Middle frontal gyrus (tissue), 1 donor: ENCODE results near the gene ERN2.
"Not testable (repeated sequence)": the region's sequence is repeated elsewhere in the genome, so short reads cannot be mapped to it uniquely, and the experiment has no call there.

Experiments used
- DNase-seq: peaks from one replicate; pipeline ENCODE4 v3.0.0-alpha.2; 2015; ENCODE audit warnings: low spot score; ENCODE audit errors: extremely low spot score

ERN2 gene

GRCh38 chr16:23722613-23723240, 9.7 kb upstream of the ERN2 start:
- not testable (repeated sequence) for DNase-seq

DNA sequence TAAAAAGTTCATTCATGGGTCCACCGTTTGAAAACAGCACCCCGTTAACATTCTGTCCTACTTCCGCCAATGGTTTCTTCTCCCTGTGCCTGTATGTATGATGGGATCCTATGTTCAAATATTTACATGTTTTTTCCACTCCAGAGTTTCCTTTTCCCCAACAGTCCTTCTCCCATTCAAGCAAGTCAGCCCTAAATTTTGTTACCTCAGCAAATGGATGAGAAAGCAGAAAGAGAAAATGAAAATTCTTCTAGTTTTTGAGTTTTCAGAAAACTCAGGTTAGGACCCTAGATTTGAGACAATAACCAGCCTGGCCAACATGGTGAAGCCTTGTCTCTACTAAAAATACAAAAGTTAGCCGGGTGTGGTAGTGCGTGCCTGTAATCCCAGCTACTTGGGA, 3.5 kb upstream of the ERN2 start:
- DNase-seq, result no peak

DNA sequence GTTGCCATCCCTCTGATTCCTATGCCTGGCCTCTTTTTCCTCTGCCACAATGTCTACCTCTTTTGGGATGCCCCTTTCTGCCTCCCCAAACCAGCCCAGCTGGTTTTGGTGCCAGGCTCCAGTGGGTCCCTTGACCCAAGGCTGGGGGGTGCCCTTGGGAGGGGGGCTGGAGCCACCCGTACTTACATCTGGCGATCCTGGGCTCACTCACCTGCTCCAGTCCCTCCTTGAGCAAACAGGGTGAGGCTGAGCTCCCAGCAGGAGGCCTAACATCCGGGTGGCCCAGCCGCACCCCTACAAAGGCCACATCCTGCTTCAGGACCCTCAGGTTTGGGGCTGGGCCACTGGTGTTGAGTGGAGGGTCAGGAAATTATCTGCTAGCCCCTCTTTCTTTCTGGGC, 1.2 kb downstream of the ERN2 start:
- no peak for DNase-seq

GRCh38 chr16:23710504-23710903, 2.5 kb downstream of the ERN2 start:
- DNase-seq, result no peak

DNA sequence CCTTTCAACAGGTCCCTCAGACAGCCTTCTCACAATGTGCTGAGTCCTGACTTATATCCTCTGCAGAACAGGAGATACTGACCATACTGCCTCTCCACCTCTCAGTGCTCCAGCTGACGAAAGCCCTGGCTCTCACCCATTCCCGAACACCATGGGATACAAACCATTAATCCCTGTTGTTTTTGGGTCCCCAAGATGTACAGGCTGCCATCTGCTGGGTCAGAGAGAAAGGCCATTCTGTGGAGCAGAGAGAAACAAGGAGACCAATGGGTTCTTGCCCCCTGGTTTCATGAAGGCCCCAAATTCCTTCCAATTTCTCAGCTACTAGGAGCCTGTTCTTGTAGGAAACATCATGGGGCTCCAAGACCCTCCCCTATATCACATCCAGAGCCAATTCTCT, 3.0 kb downstream of the ERN2 start:
- no peak for DNase-seq

DNA sequence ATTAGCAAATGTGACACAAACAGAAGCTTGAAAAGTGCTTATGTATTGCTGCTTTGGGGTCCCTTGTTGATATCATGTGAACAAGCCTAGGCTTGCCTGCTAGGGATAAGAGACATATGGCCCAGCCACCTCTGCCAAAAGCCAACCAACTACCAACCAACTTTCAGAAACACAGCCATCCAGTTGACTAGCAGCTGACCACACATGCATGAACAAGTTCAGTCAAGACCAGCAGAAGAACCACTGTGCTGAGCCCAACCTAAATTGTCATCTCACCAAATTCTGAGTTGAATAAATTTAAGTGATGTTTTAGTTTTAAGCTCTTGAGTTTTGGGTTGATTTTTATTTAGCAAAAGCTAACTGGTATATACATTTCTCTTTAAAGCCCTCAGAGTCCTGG, 3.5 kb downstream of the ERN2 start:
- DNase-seq, result no peak

DNA sequence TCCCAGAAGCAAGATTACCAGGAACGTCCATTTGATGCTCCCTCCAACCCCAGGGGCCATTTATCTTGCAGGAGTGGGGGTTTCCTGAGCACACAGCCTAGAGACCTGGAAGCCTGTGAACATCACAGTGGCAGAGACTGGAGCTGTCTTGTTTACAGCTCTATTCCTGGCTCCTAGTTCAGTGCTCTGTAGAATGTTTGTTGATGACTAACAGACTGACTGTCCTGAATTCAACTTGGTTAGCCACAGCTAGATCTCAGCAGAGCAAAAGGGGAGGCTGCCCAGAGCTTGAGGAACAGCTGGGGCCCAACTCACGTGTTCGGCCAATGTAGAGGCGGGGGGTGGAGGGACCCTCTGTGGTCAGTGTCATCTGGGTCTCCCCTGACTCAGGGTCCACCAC, 6.6 kb downstream of the ERN2 start:
- no peak for DNase-seq

DNA sequence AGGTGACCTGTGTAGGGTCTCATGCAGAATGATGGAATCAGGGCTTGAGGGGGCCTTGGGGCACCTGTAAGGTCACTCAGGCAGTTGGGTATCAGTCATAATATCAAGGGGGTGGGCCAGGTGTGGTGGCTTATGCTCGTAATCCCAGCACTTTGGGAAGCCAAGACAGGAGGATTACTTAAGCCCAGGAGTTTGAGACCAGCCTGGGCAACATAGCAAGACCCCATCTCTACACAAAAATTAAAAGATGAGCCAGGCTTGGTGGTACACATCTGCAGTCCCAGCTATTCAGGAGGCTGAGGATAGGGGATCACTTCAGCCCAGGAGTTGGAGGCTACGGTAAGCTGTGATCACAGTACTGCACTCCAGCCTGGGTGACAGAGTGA, 7.5 kb downstream of the ERN2 start:
- DNase-seq, result no peak

DNA sequence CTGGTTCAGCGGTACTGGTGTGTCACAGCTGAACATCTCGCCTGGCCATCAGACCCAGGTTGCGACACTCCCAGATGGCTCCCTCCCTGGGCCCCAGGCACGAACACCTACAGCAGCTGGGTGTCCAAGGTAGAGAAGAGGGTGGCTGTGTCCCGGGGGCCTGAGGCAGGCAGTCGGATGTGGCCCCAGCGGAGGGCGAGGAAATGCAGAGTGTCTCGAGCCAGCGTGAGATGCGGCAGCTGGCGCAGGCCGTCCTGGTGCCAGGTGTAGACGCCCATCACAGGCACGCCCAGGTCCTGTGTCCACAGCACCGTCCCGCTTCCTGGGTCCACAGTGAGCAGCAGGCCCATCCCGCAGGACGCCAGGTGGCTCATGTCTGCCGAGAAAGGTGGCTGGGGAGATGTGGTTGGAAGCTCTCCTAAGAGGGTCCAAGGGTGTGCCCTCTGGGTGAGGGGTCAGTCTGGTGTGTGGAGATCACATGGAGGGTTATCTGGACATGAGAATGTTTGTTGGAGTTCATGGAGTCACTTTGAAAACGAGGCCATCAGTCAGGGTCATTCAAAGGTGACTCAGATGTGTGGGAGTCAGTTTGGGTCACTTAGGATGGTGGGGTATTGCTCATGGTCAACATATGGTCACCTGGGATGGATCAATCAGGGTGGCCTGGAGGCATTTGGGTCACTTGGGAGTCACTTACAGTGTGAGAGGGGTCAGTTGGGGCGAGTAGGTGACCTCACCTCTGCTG, 8.1 kb downstream of the ERN2 start:
- DNase-seq, result no peak

GRCh38 chr16:23702951-23703350, 10.1 kb downstream of the ERN2 start:
- DNase-seq, result no peak

DNA sequence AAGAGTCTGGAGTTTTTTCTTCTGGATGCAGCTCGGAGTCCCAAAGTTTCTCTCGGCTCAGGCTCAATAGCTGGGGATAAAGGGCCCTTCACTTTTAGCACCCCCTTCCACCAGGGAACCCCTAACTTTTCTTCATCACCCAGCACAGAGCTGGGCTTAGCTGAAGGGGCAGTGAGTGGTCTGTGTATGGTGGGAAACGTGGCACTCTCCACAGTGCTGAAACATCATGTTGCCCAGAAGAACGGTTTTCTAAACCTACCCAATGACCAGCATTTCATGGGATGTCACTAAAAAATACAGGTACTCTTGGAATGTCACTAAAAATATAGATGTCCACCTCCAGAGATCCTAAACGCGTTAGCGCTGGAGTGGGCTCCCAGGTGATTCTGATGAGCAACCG, 12.0 kb downstream of the ERN2 start:
- no peak for DNase-seq

- DNase-seq, result no peak
These were observed 12.5 kb downstream of the ERN2 start for GRCh38 chr16:23700509-23700908.

DNA sequence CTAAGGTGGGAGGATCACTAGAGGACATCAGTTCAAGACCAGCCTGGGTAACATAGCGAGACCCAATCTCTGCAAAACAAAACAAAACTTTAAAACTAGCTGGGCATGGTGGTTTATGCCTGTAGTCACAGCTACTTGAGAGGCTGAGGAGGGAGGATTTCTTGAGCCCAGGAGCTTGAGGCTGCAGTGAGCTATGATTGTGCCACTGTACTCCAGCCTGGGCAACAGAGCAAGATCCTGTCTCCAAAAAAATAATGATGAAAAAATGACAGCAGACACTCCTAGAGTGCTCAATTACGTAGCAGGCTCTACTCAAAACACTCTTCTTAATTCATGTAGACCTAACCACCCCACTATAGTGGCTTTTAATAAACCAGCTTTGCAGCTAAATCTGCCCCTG, 12.9 kb downstream of the ERN2 start:
- no peak for DNase-seq

- no peak for DNase-seq
These were observed 13.9 kb downstream of the ERN2 start for GRCh38 chr16:23699100-23699499.

DNA sequence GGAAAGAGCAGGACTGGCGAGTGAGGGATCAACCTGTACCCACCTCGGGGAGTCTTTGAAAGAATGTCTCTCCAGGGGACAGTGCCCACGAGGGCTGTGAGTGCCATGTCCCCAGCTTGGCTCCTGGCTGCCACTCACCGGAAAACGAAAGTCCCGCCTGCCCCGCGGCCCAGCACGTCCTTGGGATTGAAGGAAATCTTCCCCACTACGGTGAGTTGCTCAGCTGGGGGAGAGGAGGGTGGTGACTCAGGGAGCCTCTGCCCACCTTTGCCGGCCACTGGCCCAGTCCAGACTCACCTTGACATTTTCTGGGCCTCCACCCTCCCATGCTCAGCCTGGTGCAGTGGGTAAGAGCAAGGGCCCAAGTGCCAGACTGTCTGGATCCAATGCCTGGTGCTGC, 17.3 kb downstream of the ERN2 start:
- no peak for DNase-seq

- DNase-seq, result no peak
These were observed 18.2 kb downstream of the ERN2 start for GRCh38 chr16:23694644-23695373.

GRCh38 chr16:23694265-23694643, 18.8 kb downstream of the ERN2 start:
- no peak for DNase-seq

DNA sequence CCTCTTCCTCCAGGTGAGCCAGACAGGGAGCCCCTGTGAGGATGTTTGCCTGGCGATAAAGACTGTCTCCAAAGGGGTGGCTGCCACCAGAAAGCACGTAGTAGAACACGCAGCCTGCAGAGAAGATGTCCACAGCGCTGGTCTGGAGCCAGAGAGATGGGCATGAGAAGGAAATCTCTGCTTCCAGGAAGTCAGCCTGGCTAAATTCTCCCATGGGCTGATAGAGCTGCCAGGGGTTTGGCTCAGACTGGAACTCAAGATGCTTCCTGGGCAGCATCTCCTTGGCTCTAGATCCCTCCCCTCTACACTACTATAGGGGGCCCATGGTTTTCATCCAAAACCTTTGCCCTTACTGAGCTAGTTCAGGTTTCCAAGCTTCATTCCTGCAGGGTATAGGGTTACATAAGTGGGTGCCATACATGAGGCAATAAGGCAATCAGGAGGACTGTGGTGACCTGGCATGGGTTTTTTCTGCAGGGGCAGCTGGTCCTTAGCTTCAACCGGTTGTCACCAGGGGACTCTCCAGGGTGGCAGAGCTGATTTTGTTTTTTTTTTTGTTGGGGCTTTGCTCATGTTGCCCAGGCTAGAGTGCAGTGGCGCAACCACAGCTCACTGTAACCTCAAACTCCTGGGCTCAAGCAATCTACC, 20.7 kb downstream of the ERN2 start:
- DNase-seq, result no peak

GRCh38 chr16:23691483-23692189, 21.4 kb downstream of the ERN2 start:
- no peak for DNase-seq

- DNase-seq, result no peak
These were observed 22.1 kb downstream of the ERN2 start for GRCh38 chr16:23690771-23691482.
